ENCODE results near the gene KLF1. TPM values are rescaled to one million over a fixed set of nuclear protein-coding genes. Genes with fewer than 3 reads are reported as not detected.
"Not testable (repeated sequence)": the region's sequence is repeated elsewhere in the genome, so short reads cannot be mapped to it uniquely, and the experiment has no call there.

The KLF1 gene
- total RNA-seq, 1 donor from 2014 or later: not detected

DNA sequence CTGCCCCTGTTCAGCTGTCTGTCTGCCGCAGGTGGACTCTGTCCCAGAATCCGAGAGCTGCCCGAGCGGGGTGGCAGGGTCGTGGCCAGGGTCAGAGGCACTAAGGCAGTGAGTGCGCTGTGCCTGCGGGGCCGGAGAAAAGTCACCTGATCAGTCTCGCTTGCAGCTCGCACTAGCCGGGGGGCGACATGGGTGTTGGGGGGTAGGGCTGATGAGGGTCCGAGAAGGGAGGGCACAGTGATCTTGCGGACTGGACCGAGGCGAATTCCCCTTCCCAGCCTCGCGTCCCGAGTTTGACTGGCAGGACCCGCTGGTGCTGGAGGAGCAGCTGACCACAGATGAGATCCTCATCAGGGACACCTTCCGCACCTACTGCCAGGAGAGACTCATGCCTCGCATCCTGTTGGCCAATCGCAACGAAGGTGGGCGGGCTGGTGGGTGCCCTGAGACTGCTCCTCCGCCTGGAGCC, 4.6 kb upstream of the KLF1 start:
- H3K36me3 Mint-ChIP-seq (ENCODE audit: unreplicated experiment): peaks cover 7% of the 10 kb centered on the region
- TF ChIP-seq, protein P1, sequence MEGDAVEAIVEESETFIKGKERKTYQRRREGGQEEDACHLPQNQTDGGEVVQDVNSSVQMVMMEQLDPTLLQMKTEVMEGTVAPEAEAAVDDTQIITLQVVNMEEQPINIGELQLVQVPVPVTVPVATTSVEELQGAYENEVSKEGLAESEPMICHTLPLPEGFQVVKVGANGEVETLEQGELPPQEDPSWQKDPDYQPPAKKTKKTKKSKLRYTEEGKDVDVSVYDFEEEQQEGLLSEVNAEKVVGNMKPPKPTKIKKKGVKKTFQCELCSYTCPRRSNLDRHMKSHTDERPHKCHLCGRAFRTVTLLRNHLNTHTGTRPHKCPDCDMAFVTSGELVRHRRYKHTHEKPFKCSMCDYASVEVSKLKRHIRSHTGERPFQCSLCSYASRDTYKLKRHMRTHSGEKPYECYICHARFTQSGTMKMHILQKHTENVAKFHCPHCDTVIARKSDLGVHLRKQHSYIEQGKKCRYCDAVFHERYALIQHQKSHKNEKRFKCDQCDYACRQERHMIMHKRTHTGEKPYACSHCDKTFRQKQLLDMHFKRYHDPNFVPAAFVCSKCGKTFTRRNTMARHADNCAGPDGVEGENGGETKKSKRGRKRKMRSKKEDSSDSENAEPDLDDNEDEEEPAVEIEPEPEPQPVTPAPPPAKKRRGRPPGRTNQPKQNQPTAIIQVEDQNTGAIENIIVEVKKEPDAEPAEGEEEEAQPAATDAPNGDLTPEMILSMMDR (IDR thresholded peaks at IDR 0.05): no peak
- H3K27me3 Mint-ChIP-seq (ENCODE audit: unreplicated experiment): peaks cover 10% of the 10 kb centered on the region
- H3K4me1 Mint-ChIP-seq (ENCODE audit: unreplicated experiment): peaks cover 17% of the 10 kb centered on the region
- no peak for DNase-seq (ENCODE audit: extremely low spot score, unreplicated experiment)
- no peaks in the 10 kb centered on the region for H3K9me3 Mint-ChIP-seq (ENCODE audit: unreplicated experiment)
- peak overlapping the region; percentile 99 for H3K4me3 Mint-ChIP-seq (ENCODE audit: unreplicated experiment)
- peak overlapping the region; percentile 79 for H3K27ac Mint-ChIP-seq (ENCODE audit: unreplicated experiment)

DNA sequence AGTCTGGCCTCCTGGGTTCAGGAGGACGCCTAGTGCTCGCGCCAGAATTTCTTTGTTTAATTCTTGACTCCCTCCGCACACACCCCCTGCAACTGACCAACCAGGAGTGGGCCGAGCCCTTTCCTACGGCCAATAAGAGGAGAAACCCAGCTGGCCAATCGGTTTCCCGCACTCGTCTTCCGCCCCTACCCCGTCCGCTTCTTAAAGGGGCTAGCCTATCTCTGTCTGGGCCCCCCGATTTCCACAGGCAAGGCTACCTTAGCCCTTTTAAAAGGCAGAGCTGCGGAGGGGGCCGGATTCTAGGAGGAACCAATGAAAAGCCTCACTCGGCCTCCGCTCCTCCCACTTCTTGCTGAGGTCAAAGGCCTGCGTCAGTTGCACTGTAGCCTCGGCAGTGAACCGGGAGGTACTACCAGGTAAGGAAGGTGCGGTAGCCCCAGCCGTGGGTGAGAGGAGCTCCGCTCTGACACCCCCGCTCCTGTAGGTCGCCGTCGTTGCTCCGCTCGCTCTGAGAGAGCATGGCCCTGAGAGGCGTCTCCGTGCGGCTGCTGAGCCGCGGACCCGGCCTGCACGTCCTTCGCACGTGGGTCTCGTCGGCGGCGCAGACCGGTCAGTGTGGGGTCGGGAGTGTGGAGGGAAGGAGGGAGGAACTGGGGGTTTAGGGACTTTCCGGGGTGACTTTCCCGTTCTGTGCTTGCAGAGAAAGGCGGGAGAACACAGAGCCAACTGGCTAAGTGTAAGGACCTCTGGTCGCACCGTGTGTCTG, 4.0 kb upstream of the KLF1 start, which contains the start of gene GCDH:
TSS of gene GCDH (plus strand) at position 374 of the 766 bp plus-strand sequence. CDS start at position 519, 145 bp downstream.
- Mint-ChIP-seq H3K4me1 (ENCODE audit: unreplicated experiment) (peaks cover 17% of the 10 kb centered on the region), H3K36me3 (ENCODE audit: unreplicated experiment) (peaks cover 7% of the 10 kb centered on the region), H3K4me3 (ENCODE audit: unreplicated experiment) (peak within 1 kb of the TSS; percentile 99), H3K9me3 (ENCODE audit: unreplicated experiment) (no peaks in the 10 kb centered on the region), H3K27ac (ENCODE audit: unreplicated experiment) (peak within 1 kb of the TSS; percentile 87), H3K27me3 (ENCODE audit: unreplicated experiment) (peaks cover 15% of the 10 kb centered on the region)
- DNase-seq (ENCODE audit: extremely low spot score, unreplicated experiment): peak; percentile 97
- TF ChIP-seq, protein P1 (IDR thresholded peaks at IDR 0.05): no peak

- peaks cover 18% of the 10 kb centered on the region for H3K4me1 Mint-ChIP-seq (ENCODE audit: unreplicated experiment)
- peak overlapping the region; percentile 99 for H3K4me3 Mint-ChIP-seq (ENCODE audit: unreplicated experiment)
- H3K27ac Mint-ChIP-seq (ENCODE audit: unreplicated experiment): peak overlapping the region; percentile 87
- H3K36me3 Mint-ChIP-seq (ENCODE audit: unreplicated experiment); DNase-seq (ENCODE audit: extremely low spot score, unreplicated experiment); H3K9me3 Mint-ChIP-seq (ENCODE audit: unreplicated experiment): not testable (repeated sequence)
- peaks cover 16% of the 10 kb centered on the region for H3K27me3 Mint-ChIP-seq (ENCODE audit: unreplicated experiment)
These were observed 3.3 kb upstream of the KLF1 start for GRCh38 chr19:12890299-12890786.

DNA sequence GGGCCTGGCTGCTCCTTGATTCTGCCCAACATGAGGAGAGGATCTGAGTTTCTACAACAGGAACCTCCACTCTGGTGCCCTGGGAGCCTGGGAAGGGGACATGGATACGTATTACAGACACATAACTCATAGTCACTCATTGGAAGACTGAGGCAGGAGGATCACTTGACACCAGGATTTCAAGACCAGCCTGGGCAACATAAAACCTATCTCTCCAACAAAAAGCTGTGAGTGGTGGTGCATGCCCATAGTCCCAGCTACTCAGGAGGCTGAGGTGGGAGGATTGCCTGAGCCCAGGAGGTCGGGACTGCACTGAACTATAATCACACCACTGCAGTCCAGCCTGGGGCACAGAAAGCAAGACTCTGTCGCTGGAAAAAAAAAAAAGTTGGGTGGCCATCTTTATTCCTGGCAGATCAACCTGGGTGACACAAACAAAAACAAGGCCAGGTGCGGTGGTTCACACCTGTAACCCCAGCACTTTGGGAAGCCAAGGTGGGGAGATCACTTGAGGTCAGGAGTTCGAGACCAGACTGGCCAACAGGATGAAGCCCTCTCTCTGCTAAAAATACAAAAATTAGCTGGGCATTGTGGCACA, 1.1 kb upstream of the KLF1 start:
- TF ChIP-seq, protein P1 (IDR thresholded peaks at IDR 0.05): no peak

DNA sequence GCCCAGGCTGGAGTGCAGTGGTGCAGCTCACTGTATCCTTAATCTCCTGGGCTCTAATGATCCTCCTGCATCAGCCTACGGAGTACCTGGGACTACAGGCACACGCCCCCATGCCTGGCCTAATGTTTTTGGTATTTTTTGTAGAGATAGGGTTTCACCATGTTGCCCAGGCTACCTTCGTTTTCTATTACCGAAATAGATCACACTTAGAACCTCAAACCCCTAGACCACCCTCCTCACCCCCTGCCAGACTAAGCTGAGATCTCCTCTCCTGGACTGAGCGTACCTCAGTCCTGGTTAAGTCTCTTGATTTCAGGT, 391 bp downstream of the KLF1 start:
- TF ChIP-seq, protein P1 (IDR thresholded peaks at IDR 0.05): no peak
- H3K36me3 Mint-ChIP-seq (ENCODE audit: unreplicated experiment): no peaks in the 10 kb centered on the region
- no peak overlapping the region for H3K4me3 Mint-ChIP-seq (ENCODE audit: unreplicated experiment)
- peaks cover 16% of the 10 kb centered on the region for H3K4me1 Mint-ChIP-seq (ENCODE audit: unreplicated experiment)
- H3K27me3 Mint-ChIP-seq (ENCODE audit: unreplicated experiment): peaks cover 25% of the 10 kb centered on the region
- H3K9me3 Mint-ChIP-seq (ENCODE audit: unreplicated experiment): no peaks in the 10 kb centered on the region
- no peak for DNase-seq (ENCODE audit: extremely low spot score, unreplicated experiment)
- no peak overlapping the region for H3K27ac Mint-ChIP-seq (ENCODE audit: unreplicated experiment)

More for the DNA sequence above, 1.1 kb upstream of the KLF1 start:
- DNase-seq (ENCODE audit: extremely low spot score, unreplicated experiment): no peak
- Mint-ChIP-seq H3K4me3 (ENCODE audit: unreplicated experiment) (no peak overlapping the region), H3K9me3 (ENCODE audit: unreplicated experiment) (no peaks in the 10 kb centered on the region), H3K4me1 (ENCODE audit: unreplicated experiment) (peaks cover 23% of the 10 kb centered on the region), H3K27ac (ENCODE audit: unreplicated experiment) (no peak overlapping the region), H3K27me3 (ENCODE audit: unreplicated experiment) (peaks cover 25% of the 10 kb centered on the region), H3K36me3 (ENCODE audit: unreplicated experiment) (no peaks in the 10 kb centered on the region)

All from osteocyte (in vitro differentiated cells).